SW480 (cell line): ENCODE measurements around the gene DEFB118.
A peak's percentile ranks its signal among the peaks of the same experiment; 100 is the strongest.
"Not testable (repeated sequence)": the region's sequence is repeated elsewhere in the genome, so short reads cannot be mapped to it uniquely, and the experiment has no call there.

Source experiments
- DNase-seq: peaks from one replicate; pipeline ENCODE4 v3.0.0-alpha.2; 2016; ENCODE audit warnings: low spot score

The DEFB118 gene, protein sequence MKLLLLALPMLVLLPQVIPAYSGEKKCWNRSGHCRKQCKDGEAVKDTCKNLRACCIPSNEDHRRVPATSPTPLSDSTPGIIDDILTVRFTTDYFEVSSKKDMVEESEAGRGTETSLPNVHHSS

DNA sequence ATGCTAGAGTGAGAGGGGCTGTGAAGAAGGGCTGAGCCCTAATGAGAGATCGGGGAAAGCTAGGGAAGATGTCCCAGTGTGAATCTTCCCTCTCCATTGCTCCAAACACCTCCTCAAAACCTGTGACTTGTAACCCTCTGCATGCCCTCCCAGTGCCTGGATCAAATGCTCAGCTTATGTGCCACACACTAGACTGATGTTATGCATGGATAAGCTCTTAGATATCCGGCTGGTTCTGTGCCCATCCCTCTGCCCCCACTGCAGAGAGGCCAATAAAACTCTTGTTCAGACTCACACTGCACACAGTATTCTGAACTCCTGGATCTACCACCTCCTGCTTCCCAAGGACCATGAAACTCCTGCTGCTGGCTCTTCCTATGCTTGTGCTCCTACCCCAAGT is at the start of gene DEFB118:
TSS of gene DEFB118 (plus strand) at position 301 of the 400 bp plus-strand sequence. CDS start at position 351, 50 bp downstream.
- DNase-seq = peak; percentile 18

DNA sequence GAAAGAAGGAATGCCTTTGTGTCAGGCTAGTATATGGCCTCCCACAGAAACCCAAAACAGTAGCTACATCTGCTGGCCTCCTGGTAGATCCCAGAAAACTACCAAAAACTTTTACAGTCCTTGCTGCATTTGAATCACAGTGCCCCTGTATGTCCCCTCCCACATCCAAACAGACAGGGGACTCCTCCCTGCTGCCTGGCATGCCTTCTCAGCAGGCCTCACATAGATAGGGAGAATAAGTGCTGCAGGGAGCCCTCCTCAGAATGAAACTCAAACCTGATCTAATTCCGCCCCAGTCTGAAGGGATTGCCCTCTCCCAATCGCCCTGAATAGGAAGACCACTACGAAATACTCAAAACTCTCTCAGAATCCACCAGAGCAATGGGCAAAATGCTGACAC is 45.9 kb upstream of the DEFB118 start:
- no peak for DNase-seq

DNA sequence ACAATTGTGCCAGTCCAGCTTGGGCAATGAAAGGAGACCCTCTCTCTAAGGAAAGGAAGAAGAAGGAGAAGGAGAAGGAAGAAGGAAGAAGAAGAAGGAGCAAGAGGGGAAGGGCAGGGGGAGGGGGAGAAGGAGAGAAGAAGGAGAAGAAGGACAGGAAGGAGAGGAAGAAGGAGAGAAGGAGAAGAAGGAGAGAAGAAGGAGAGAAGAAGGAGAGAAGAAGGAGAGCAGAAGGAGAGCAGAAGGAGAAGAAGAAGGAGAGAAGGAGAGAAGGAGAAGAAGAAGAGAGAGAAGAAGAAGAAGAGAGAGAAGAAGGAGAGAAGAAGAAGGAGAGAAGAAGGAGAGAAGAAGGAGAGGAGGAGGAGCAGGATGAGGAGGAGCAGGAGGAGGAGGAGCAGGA is 37.5 kb upstream of the DEFB118 start:
- DNase-seq = no peak

DNA sequence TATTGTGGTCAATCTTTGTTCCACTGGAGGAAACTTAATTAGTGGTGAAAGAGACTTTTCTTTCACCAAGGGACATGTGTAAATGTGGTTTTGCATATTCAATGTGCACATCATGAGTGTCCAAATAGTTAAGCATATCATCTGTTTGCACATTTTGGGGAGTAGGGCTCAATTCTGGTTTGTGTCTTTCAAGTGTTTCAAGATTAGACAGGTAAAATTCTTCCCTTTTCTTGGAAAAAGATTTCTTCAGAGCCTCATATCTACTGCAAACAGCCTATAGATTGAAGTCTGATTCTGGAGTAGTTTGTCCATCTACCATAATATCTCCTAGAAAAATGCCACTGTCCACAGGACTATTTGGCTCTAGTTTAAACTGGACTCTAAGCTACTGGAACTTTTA is 26.9 kb upstream of the DEFB118 start:
- no peak for DNase-seq

DNA sequence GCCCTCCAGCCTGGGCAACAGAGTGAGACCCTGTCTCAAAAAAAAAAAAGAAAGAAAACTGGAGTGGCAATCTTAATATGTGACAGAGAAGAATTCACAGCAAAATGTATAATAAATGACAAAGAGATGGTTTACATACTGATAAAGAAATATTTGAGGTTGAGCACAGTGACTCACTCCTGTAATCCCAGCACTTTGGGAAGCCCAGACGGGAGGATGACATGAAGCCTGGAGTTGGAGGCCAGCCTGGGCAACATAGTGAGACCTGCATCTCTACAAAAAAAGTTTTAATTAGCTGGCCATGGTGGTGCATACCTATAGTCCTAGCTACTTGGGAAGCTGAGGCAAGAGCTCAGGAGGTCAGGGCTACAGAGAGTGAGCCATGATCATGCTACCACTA is 12.4 kb upstream of the DEFB118 start:
- DNase-seq = no peak

DNA sequence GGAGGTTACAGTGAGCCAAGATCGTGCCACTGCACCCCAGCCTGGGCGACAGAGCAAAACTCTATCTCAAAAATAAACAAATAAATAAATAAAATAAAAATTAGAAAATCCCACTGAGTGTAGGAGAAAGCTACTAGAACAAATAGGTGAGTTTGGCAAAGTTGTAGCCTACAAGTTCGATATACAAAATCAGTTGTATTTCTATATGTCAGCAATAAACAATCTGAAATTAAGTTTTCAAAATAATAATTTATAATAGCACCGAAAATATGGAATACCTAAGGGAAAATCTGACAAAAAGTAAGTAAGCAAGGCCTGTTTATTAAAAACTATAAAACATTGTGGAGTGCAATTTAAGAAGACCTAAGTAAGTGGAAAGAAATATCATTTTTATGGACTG is 5.1 kb upstream of the DEFB118 start:
- DNase-seq = no peak

DNA sequence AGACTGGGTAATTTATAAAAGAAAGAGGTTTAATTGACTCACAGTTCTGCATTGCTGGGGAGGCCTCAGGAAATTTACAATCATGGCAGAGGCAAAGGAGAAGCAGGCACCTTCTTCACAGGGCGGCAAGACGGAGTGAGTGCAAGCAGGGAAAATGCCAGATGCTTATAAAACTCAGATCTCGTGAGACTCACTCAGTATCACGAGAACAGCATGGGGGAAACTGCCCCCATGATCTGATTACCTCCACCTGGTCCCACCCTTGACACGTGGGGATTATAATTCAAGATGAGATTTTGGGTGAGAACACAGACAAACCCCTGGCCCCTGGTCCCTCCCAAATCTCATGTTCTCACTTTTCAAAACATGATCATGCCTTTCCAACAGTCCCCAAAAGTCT is 4.1 kb upstream of the DEFB118 start:
- not testable (repeated sequence) for DNase-seq

DNA sequence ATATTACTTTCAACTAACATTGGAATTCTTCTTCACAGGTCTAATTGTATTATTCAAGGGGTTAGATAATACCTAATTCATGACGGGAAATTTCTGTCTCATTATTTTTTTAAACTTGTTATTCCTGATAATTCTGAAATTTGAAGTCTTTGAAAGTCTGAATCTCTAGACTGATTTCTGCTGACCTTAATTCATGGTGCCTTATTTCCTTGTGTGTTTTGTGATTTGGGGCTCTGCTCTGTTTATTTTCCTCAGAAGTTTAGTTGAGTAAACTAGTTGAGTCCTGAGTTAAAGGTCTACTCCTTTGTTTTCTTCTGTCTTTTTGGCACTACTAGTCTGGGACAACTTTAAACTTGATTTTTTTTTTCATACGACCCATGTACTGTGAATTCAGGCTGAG is 5.9 kb downstream of the DEFB118 start:
- DNase-seq = no peak

DNA sequence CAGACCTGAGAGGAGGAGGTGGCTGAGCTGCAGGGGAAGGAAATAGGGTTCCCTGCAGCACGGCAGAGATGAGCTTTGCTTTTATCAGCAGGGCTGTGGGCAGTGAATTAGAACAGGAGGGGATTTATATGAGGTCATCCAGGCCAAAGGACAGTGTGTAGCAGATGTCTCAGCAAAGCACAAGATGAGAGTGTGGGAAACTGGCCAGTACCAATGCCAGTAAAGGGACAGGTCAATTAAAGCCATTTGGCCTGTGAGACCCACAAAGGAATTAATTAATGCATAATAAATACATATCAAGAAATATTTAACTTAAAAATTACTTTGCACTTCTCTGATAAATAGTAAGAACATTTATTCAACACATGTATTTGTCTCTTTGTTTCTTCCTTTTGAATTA is 22.1 kb downstream of the DEFB118 start, which contains the start of gene DEFB119:
TSS of gene DEFB119 (minus strand) at position 101 of the 400 bp plus-strand sequence. CDS start 107 bp downstream, outside the sequence.
- DNase-seq = no peak

DNA sequence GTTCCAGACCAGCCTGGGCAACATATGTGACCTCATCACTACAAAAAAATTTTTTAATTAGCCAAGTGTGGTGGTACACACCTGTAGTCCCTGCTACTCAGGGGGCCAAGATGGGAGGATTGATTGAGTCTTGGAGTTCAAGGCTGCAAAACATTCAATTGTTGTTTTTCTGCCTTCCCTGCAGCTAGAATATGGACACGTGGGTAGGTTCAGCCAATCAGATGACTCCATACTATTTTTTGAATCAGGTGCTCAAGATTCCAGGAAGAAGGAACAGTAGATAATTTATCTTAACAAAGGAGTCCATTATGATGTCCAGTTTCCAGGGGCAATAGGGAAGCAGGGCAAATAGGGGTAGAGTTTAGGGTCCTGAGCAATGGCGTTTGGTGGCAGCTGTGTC is 24.4 kb downstream of the DEFB118 start:
- DNase-seq = no peak

DNA sequence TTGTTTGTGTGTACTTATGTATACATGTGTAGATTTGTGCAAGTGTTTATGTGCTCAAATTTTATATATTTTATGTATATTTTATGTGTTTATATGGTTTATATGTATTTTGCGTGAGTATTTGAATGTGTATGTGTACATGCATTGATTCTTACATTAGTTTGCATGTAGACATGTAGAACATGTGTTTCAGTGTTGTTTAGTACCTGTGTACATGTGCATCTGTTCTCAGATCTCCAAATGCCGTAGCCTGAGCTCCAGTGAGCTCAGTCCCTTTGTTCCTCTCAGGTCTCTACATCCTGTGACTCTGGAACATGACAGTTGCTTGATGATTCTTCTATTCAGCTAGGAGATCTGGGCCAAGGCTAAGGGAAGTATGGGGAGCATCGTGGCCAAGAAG is 26.5 kb downstream of the DEFB118 start:
- DNase-seq = no peak

DNA sequence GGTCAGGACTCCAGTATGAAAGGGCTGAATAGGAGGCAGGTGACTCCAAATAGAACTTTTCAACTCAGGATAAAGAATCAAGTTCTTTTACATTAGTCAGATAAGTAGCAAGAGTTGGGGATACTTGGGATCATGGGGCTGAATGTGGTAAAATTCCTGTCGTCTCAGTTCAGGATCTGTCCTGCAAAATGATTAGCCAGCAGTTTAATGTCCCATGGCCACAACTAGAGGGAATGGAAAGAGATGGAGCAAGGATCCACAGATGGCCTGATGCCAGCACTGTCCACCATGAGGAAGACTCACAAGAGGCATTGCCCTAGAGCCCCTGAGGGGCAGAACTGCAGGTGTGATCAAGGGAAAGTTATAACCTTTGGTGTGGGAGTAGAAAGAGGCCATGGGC is 35.5 kb downstream of the DEFB118 start:
- DNase-seq = no peak

DNA sequence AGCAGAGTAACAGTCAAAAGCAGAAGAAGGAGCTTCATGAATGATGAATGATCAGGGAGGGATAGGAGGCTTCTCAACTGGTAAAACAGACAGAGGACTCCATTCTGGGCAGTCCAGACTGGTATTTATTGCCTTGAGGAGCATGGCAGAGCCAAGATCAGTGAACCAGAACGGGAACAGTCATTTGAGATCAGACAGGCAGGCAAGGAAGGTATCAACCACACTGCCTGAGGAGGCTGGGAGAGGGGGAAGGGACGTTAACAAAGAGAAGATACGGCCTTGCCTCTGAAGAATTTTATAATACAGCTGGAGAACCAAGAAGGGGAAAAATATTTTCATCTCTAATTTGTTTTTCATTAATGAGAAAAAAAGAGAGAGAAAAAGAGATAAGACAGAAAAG is 37.7 kb downstream of the DEFB118 start, which contains the start of gene DEFB121:
TSS of gene DEFB121 (minus strand) at position 101 of the 400 bp plus-strand sequence. CDS start at position 38, 63 bp downstream.
- no peak for DNase-seq

DNA sequence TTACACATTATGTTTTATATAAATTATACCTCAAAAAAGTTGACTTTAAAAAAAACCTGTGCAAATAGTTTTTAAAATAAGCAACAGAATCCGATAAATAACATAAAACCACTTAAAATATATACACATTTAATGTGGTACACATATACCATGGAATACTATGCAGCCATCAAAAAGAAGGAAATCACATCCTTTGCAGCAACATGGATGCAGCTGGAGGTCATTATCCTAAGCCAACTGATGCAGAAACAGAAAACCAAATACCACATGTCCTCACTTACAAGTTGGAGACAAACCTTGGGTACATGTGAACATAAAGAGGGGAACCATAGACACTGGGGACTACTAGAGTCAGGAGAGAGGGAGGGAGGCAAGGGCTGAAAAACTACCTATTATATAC is 41.6 kb downstream of the DEFB118 start:
- no peak for DNase-seq

DNA sequence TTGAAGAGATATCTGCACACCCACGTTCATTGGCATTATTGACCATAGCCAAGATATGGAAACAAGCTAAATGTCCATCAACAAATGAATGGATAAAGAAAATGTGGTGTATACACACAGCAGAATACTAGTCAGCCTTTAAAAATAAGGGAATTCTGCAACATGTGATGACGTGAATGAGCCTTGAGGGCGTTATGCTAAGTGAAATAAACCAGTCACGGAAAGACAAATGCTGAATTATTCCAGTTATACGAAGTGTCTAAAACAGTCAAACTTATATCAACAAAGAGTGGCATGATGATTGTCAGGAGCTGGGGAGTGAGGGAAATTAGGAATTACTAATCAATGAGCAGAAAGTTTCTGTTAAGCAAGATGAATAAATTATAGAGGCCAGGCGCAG is 46.0 kb downstream of the DEFB118 start:
- DNase-seq = no peak

DNA sequence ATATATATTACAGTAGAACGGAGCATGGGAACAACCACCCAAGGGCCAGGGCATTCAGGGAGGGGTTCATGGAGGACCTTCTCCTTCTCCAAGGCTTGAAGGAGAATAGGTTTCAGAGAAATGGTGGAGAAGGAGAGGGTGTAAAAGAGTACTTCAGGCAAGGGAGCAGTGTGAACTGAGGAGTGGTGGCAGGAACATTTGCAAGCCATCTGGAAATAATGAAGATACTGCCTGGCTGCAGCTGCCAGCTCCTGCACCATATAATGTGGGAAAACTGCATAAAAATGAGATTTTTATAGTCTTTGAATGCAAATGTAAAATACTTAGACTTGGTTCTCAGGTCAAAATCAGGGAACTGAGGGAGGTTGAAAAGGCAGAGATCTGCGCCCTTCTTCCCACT is 47.3 kb downstream of the DEFB118 start:
- no peak for DNase-seq

DNA sequence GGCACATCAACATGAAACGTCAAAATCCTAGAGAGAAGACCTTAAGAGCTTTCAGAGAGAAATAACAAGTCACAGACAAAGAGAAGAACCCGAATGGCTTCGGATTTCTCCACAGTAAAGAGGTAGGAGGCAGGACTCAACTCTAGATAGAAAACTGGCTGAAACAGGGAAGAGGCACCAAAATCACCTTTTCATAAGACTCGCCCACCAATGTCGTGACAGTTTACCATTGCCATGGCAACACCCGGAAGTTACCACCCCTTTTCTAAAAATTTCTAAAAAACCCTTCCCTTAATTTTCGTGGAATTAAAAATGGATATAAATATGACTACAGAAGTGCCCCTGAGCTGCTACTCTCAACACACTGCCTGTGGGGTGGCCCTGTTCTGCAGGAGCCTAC is 49.9 kb downstream of the DEFB118 start:
- no peak for DNase-seq
